Myocyte (in vitro differentiated cells): ENCODE measurements around the gene OR56A3. TPM values are rescaled to one million over a fixed set of nuclear protein-coding genes. Genes with fewer than 3 reads are reported as not detected.
"Not testable (repeated sequence)": the region's sequence is repeated elsewhere in the genome, so short reads cannot be mapped to it uniquely, and the experiment has no call there.

Experiments
- DNase-seq: peaks from one replicate; pipeline ENCODE4 v3.0.0-alpha.2; 2012; ENCODE audit warnings: low read depth
- polyA plus RNA-seq: library from polyadenylated mRNA; unstranded; fragments of >200 nt; gene quantifications from one replicate; pipeline ENCODE4 v1.2.1, GENCODE V29; 2012; ENCODE audit warnings: missing spikeins
- total RNA-seq: library from RNA; depleted of rRNA; stranded (reverse); fragments of >200 nt; gene quantifications from 2 replicates; pipeline ENCODE4 v1.2.3, GENCODE V29; 2014

The OR56A3 gene, protein sequence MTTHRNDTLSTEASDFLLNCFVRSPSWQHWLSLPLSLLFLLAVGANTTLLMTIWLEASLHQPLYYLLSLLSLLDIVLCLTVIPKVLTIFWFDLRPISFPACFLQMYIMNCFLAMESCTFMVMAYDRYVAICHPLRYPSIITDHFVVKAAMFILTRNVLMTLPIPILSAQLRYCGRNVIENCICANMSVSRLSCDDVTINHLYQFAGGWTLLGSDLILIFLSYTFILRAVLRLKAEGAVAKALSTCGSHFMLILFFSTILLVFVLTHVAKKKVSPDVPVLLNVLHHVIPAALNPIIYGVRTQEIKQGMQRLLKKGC
- total RNA-seq, result not detected in 2 replicates
- not detected for polyA plus RNA-seq

- no peak for DNase-seq
Measured at GRCh38 chr11:5941951-5942350, at the start of gene OR56A3. Gene OR56A3, plus strand, starts transcription at chr11:5942251. Its CDS starts 5,096 bp downstream, at chr11:5947347.

DNA sequence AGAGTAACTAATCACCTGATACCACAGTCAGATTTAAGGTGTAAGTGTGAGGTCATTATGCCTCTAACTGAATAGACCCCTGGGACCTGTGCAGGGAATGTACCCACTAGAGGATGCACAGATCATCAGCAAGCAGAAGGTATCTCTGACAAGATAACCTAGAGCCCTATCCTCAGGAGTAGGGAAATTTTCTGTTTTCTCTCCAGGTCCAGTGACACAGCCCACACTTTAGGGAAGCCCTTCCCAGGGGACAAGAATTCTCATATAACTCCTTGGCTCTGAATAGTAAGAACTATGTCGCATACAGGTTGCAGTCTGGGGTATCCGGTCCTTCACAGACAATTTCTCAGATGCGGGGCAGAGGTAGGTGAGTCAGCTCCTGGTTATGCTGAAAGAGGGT, 49.1 kb upstream of the OR56A3 start, which contains the start of gene OR52E5:
OR52E5 (plus strand) TSS at position 301 of the 400 bp plus-strand sequence. CDS start 7,569 bp downstream, outside the sequence.
- DNase-seq, result no peak

DNA sequence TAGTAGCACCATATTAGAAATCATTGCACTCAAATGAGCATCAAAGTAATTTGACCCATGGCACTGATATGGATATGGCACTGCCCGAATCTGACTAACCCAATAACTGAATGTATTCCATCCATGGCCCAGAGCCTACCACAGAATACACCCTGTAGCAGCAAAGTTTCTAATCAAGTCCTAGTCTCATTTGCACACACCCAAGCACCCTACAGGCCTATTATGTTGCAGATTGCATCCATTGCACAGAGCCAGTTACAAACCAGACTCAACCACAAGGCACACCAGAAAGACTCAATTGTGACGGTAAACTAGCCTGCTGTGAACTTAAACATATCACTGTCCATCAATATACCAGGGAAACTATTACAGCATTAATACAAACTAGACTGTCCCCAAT, 42.5 kb upstream of the OR56A3 start:
- DNase-seq, result no peak

- peak; percentile 57 for DNase-seq
Measured at GRCh38 chr11:5910540-5910939, 31.5 kb upstream of the OR56A3 start.

- no peak for DNase-seq
Measured at GRCh38 chr11:5922749-5923426, 19.2 kb upstream of the OR56A3 start.

GRCh38 chr11:5923427-5923776, 18.6 kb upstream of the OR56A3 start:
- no peak for DNase-seq

DNA sequence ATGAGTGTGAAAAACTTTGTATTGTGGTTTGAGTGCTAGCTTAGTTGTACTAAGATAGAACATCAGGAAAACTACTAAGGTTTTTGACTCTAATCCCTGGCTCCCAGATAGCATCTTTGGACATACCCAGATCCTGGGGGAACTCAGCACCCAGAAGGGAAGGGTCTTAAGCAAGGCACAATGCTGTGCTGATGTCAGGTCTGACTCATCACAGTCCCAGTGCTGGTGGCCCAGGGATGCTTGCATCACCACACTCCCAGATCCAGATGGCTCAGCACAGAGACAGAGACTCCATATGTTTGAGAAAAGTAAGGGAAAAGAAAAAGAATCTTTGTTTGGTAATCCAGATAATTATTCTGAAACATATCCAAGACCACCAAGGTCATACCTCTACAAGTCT, 18.3 kb upstream of the OR56A3 start:
- no peak for DNase-seq

- DNase-seq, result no peak
Measured at GRCh38 chr11:5928271-5928670, 13.8 kb upstream of the OR56A3 start.

GRCh38 chr11:5928811-5929210, 13.2 kb upstream of the OR56A3 start:
- DNase-seq, result no peak

GRCh38 chr11:5929571-5930368, 12.3 kb upstream of the OR56A3 start:
- no peak for DNase-seq

DNA sequence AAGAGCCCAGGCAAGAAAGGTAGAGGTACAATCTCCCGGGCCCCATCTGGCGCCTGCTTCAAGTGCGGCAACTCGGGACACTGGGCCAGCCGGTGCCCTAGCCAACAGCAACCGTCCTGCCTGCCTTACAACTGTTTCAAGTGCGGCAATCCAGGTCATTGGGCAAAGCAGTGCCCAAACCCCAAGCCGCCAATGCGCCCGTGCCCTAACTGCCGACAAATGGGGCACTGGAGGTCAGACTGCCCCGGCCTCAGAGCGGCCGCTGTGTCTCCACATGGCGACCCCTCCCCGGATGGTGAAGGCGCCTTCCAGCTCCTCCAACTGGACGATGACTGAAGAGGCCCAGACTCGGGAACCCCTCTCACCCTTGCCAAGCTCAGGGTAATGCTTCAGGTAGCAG, 11.4 kb upstream of the OR56A3 start:
- no peak for DNase-seq

DNA sequence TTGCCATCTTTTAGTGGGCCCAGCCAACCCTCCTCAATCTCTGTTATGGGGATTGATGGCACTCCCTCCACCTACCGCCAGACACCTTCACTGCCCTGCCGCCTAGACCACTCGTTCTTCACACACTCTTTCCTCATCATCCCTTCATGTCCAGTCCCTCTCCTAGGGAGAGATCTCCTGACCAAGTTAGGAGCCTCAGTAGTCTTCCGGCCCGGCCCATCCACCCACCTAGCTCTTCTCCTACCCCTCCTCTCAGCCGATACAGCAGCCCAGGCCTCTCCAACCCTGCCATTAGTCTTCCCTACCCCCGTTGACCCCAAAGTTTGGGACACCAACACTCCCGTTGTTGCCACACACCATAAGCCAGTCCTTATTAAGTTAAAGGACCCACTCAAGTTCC, 11.0 kb upstream of the OR56A3 start:
- DNase-seq, result no peak

DNA sequence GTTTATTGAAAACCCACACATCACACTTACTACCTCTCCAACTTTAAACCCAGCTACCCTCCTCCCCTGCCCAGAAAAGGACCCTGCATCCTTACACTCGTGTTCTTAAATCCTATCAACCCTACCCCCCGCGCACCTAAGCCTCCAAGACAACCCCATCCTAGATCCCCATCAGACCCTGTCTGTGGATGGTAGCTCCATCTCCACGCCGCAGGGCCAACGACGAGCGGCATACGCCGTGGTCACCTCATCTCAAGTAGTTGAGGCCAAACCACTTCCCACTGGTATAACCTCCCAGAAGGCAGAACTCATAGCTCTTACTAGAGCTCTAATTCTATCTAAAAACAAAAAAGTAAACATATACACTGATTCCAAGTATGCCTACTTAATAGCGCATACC, 9.4 kb upstream of the OR56A3 start:
- DNase-seq, result no peak

DNA sequence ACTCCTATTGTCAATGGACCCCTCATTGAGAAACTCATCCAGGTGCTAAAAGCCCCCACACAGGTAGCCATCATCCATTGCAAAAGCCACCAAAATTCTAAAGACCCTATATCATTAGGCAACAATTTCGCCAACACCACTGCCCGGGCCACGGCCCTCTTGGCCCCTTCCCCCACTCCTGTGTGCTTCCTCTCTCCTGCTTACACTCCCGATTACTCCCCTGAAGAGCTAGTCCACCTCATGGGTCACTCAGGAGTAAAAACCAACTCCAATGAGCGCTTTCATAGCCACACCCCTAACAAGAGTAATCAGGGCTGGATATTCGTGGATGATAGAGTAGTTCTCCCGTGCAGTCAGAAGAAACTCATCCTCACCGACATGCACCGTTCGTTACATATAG, 8.9 kb upstream of the OR56A3 start:
- DNase-seq, result no peak

GRCh38 chr11:5937868-5938602, 4.0 kb upstream of the OR56A3 start:
- DNase-seq, result no peak

GRCh38 chr11:5938603-5938965, 3.5 kb upstream of the OR56A3 start:
- no peak for DNase-seq

GRCh38 chr11:5940748-5941147, 1.3 kb upstream of the OR56A3 start:
- DNase-seq, result no peak

- DNase-seq, result no peak
Measured at GRCh38 chr11:5955586-5955985, 13.5 kb downstream of the OR56A3 start.

DNA sequence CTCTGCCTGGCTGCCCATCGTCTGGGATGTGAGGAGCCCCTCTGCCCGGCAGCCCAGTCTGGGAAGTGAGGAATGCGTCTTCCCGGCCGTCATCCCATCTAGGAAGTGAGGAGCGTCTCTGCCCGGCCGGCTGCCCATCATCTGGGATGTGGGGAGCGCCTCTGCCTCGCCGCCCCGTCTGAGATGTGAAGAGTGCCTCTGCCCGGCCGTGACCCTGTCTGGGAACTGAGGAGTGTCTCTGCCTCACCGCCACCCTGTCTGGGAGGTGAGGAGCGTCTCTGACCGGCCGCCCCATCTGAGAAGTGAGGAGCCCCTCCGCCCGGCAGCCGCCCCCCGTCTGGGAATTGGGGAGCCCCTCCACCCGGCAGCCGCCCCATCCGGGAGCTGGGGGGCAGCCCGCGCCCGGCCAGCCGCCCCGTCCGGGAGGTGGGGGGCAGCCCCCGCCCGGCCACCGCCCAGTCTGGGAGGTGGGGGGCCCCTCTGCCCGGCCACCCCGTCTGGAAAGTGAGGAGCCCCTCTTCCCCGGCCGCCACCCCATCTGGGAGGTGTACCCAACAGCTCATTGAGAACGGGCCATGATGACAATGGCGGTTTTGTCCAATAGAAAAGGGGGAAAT, 18.8 kb downstream of the OR56A3 start:
- DNase-seq, result not testable (repeated sequence)

GRCh38 chr11:5966958-5967357, 24.9 kb downstream of the OR56A3 start:
- DNase-seq, result no peak

DNA sequence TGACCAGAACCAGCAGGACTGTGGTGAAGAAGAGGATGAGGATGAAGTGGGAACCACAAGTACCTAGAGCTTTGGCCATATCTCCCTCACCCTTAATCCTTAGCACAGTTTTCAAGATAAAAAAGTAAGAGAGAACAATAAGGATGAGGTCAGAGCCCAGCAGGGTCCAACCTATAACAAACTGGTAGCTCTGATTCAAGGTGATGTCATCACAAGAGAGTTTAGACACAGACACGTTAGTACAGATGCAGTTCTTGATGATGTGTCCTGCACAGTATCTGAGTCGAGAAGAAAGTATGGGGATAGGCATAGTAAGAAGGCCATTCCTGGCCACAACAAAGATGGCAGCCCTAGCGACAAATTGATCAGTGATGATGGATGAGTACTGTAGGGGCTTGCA, 25.7 kb downstream of the OR56A3 start:
- DNase-seq, result no peak
